OCI-LY1 (cell line): ENCODE measurements around the gene CFAP91.

Experiments
- H2AFZ ChIP-seq: fragments of 200-600 bp; sonication (generic), shearing (Covaris generic); 2 replicates; pipeline ENCODE4 v1.6.0; 2014; ENCODE audit warnings: antibody characterized with exemption, mild to moderate bottlenecking, low read length
- H3F3A ChIP-seq: fragments of 200-600 bp; sonication (generic), shearing (Covaris generic); 2 replicates; pipeline ENCODE4 v1.6.0; 2014; ENCODE audit warnings: mild to moderate bottlenecking, antibody characterized with exemption, low read length, moderate library complexity; ENCODE audit not compliant: insufficient read depth
- H3K27ac ChIP-seq: fragments of 200-600 bp; sonication (generic); 2 replicates; pipeline ENCODE4 v1.5.1; 2014; ENCODE audit warnings: low read length, mixed run types, mild to moderate bottlenecking, low read depth; ENCODE audit not compliant: poor library complexity, severe bottlenecking
- H3K27me3 ChIP-seq: fragments of 200-600 bp; sonication (generic); 2 replicates; pipeline ENCODE4 v1.6.0; 2014; ENCODE audit warnings: antibody characterized with exemption, mild to moderate bottlenecking, low read length, moderate library complexity; ENCODE audit not compliant: insufficient read depth
- H3K36me3 ChIP-seq: fragments of 200-600 bp; sonication (generic); 2 replicates; pipeline ENCODE4 v1.6.1; 2014; ENCODE audit warnings: mild to moderate bottlenecking, antibody characterized with exemption, low read length, moderate library complexity, mixed read lengths; ENCODE audit not compliant: insufficient read depth
- H3K4me1 ChIP-seq: fragments of 200-600 bp; sonication (generic); 2 replicates; pipeline ENCODE4 v1.5.1; 2014; ENCODE audit warnings: mild to moderate bottlenecking, low read length, moderate library complexity; ENCODE audit not compliant: insufficient read depth, severe bottlenecking
- H3K4me2 ChIP-seq: fragments of 200-600 bp; sonication (generic), shearing (Covaris generic); 2 replicates; pipeline ENCODE4 v1.6.1; 2014; ENCODE audit warnings: low read length
- H3K4me3 ChIP-seq: fragments of 200-600 bp; sonication (generic); 2 replicates; pipeline ENCODE4 v1.5.1; 2014; ENCODE audit warnings: low read length, low read depth, mild to moderate bottlenecking, mixed read lengths; ENCODE audit not compliant: poor library complexity, severe bottlenecking
- H3K79me2 ChIP-seq: fragments of 200-600 bp; shearing (Covaris generic); 2 replicates; pipeline ENCODE4 v1.6.1; 2016; ENCODE audit warnings: mixed run types, low read length, mixed read lengths; ENCODE audit not compliant: insufficient read depth
- H3K9ac ChIP-seq: fragments of 200-600 bp; sonication (generic), shearing (Covaris generic); 2 replicates; pipeline ENCODE4 v1.6.1; 2014; ENCODE audit warnings: mild to moderate bottlenecking, low read length, mixed read lengths
- H3K9me2 ChIP-seq: fragments of 200-600 bp; sonication (generic), shearing (Covaris generic); 2 replicates; pipeline ENCODE4 v1.6.1; 2014; ENCODE audit warnings: low read depth, mild to moderate bottlenecking, low read length, mixed read lengths
- H3K9me3 ChIP-seq: fragments of 200-600 bp; shearing (Covaris generic); 2 replicates; pipeline ENCODE4 v1.6.1; 2014; ENCODE audit warnings: low read length, mixed read lengths
- H4K20me1 ChIP-seq: fragments of 200-600 bp; sonication (generic), shearing (Covaris generic); 2 replicates; pipeline ENCODE4 v1.6.0; 2016; ENCODE audit warnings: mild to moderate bottlenecking, low read length; ENCODE audit not compliant: insufficient read depth
- CTCF ChIP-seq: fragments of 200-600 bp; sonication (generic), shearing (Covaris generic); IDR thresholded peaks from 2 replicates; pipeline ENCODE4 v1.5.1; 2017; ENCODE audit warnings: mild to moderate bottlenecking, antibody characterized with exemption, low read length, moderate library complexity, mixed read lengths
- EZH2 ChIP-seq: fragments of 200-600 bp; sonication (generic), shearing (Covaris generic); IDR thresholded peaks from 2 replicates; pipeline ENCODE4 v1.8.0; 2017; ENCODE audit warnings: borderline replicate concordance, mixed run types, mild to moderate bottlenecking, antibody characterized with exemption, low read length, moderate library complexity, mixed read lengths

Gene CFAP91

GRCh38 chr3:119715105-119715504 is 12.3 kb downstream of the CFAP91 start:
- no peaks in the 10 kb centered on the region for H3K79me2 ChIP-seq

GRCh38 chr3:119716998-119717397 is 14.2 kb downstream of the CFAP91 start:
- Histone ChIP-seq H3K9ac (no peak overlapping the region), H2AFZ (no peak overlapping the region), H3K9me3 (no peaks in the 10 kb centered on the region), H4K20me1 (no peaks in the 10 kb centered on the region), H3K27ac (no peak overlapping the region), H3K9me2 (no peaks in the 10 kb centered on the region), H3K27me3 (no peaks in the 10 kb centered on the region), H3K79me2 (no peaks in the 10 kb centered on the region), H3F3A (no peaks in the 10 kb centered on the region), H3K4me1 (no peaks in the 10 kb centered on the region), H3K4me2 (no peak overlapping the region), H3K4me3 (no peak overlapping the region), H3K36me3 (no peaks in the 10 kb centered on the region)
- no peak for TF ChIP-seq EZH2
- no peak for TF ChIP-seq CTCF

More at GRCh38 chr3:119715105-119715504, 12.3 kb downstream of the CFAP91 start:
- Histone ChIP-seq H3F3A (no peaks in the 10 kb centered on the region), H3K9me2 (no peaks in the 10 kb centered on the region), H2AFZ (no peak overlapping the region), H3K4me3 (no peak overlapping the region), H3K9me3 (no peaks in the 10 kb centered on the region), H3K27ac (no peak overlapping the region), H3K4me1 (no peaks in the 10 kb centered on the region), H4K20me1 (no peaks in the 10 kb centered on the region), H3K9ac (no peak overlapping the region), H3K4me2 (no peak overlapping the region), H3K27me3 (no peaks in the 10 kb centered on the region), H3K36me3 (no peaks in the 10 kb centered on the region)
- TF ChIP-seq CTCF (no peak), EZH2 (no peak)

- Histone ChIP-seq H3K4me2 (no peak overlapping the region), H3F3A (no peaks in the 10 kb centered on the region), H3K9ac (no peak overlapping the region), H3K27me3 (no peaks in the 10 kb centered on the region), H3K36me3 (no peaks in the 10 kb centered on the region), H3K9me3 (no peaks in the 10 kb centered on the region), H3K4me1 (no peaks in the 10 kb centered on the region), H3K27ac (no peak overlapping the region), H3K9me2 (no peaks in the 10 kb centered on the region), H3K79me2 (no peaks in the 10 kb centered on the region), H2AFZ (no peak overlapping the region), H3K4me3 (no peak overlapping the region), H4K20me1 (no peaks in the 10 kb centered on the region)
- TF ChIP-seq CTCF (no peak), EZH2 (no peak)
Observed at GRCh38 chr3:119717520-119717919, 14.7 kb downstream of the CFAP91 start.
